A549 (cell line): ENCODE measurements around the gene USP2. TPM values are rescaled to one million over a fixed set of nuclear protein-coding genes. Genes with fewer than 3 reads are reported as not detected.
A peak's percentile ranks its signal among the peaks of the same experiment; 100 is the strongest.

ENCODE experiments used
- ATAC-seq, 2 experiments: fragments of 200-7000 bp in 1 of 2; fragments of >200 bp in 1 of 2; cut with Nextera tagmentation in 1 of 2; cut with Tn5 transposase in 1 of 2; 3 replicates each; pipeline versions ENCODE4 v1.8.0 to v1.9.1; 2018 to 2020; ENCODE audit warnings: mild to moderate bottlenecking in 1 of 2, moderate library complexity in 1 of 2
- CTCF ChIA-PET: fragments of 300-600 bp; sonication (Branson Sonifier 250); formaldehyde crosslinking; extraction: SDS; loops from one replicate; lab custom pipeline; 2021; ENCODE audit warnings: antibody characterized with exemption, inconsistent platforms; lab: Yijun Ruan, JAX
- POLR2A ChIA-PET: fragments of 350-600 bp; formaldehyde crosslinking; extraction: SDS; loops from one replicate; lab custom pipeline; 2021; ENCODE audit warnings: antibody characterized with exemption, inconsistent platforms; lab: Yijun Ruan, JAX
- DNase-seq, 2 experiments: peaks; one replicate each; pipeline versions ENCODE4 v3.0.0 to v3.0.0-alpha.2; 2011 to 2016; ENCODE audit warnings: low read depth in 1 of 2, low spot score in 1 of 2
- FAIRE-seq: peaks from 2 replicates; lab custom pipeline; 2011; peaks lifted over from hg19 to GRCh38; lab: Jason Lieb, UNC
- H3K27ac ChIP-seq, 2 experiments: fragments of >200 bp; sonication (Bioruptor Twin); formaldehyde crosslinking; 3 replicates each; pipeline ENCODE4 v1.5.1; 2016 to 2017
- H3K4me1 ChIP-seq: fragments of >200 bp; sonication (Bioruptor Twin); formaldehyde crosslinking; 3 replicates; pipeline ENCODE4 v1.6.1; 2016
- H3K4me2 ChIP-seq: fragments of >200 bp; sonication (Bioruptor Twin); formaldehyde crosslinking; 3 replicates; pipeline ENCODE4 v1.6.1; 2016
- H3K4me3 ChIP-seq: fragments of >200 bp; sonication (Bioruptor Twin); formaldehyde crosslinking; 3 replicates; pipeline ENCODE4 v1.5.1; 2016
- H3K9me3 ChIP-seq: fragments of >200 bp; sonication (Bioruptor Twin); formaldehyde crosslinking; 3 replicates; pipeline ENCODE4 v1.6.1; 2016
- BHLHE40 ChIP-seq: IDR thresholded peaks from 2 replicates; pipeline ENCODE4 v1.6.1; 2012; ENCODE audit warnings: low read depth, low read length, inconsistent platforms
- CBX2 ChIP-seq: fragments of 200-600 bp; sonication (generic); IDR thresholded peaks from 2 replicates; pipeline ENCODE4 v1.6.1; 2016; ENCODE audit warnings: low read depth, mild to moderate bottlenecking, borderline replicate concordance
- E2F6 ChIP-seq: IDR thresholded peaks from 2 replicates; pipeline ENCODE4 v1.6.1; 2012; ENCODE audit warnings: low read depth, borderline replicate concordance
- EHF ChIP-seq: fragments of 250-450 bp; sonication (Bioruptor Pico); IDR thresholded peaks from 2 replicates; pipeline ENCODE4 v1.5.0; 2020; ENCODE audit warnings: mild to moderate bottlenecking
- EHMT2 ChIP-seq: fragments of 200-600 bp; sonication (generic); IDR thresholded peaks from 2 replicates; pipeline ENCODE4 v1.6.1; 2016; ENCODE audit warnings: antibody characterized with exemption, low read depth, mild to moderate bottlenecking, moderate library complexity
- ELK1 ChIP-seq: fragments of 150-350 bp; IDR thresholded peaks from 2 replicates; pipeline ENCODE4 v1.6.1; 2014; ENCODE audit warnings: low read depth, mild to moderate bottlenecking, low read length
- FOSL2 ChIP-seq, 2 experiments: fragments of 450-650 bp in 1 of 2; fragments of >200 bp in 1 of 2; sonication (Bioruptor Twin) in 1 of 2; formaldehyde crosslinking; IDR thresholded peaks; 2 replicates each; pipeline versions ENCODE4 v1.5.0 to v1.6.1; 2016 to 2020; ENCODE audit warnings: mild to moderate bottlenecking in 1 of 2, moderate library complexity in 1 of 2
- GATA3 ChIP-seq: IDR thresholded peaks from 2 replicates; pipeline ENCODE4 v1.6.1; 2012; ENCODE audit warnings: borderline replicate concordance
- JUN ChIP-seq, 2 experiments: fragments of >200 bp; sonication (Bioruptor Twin); formaldehyde crosslinking; IDR thresholded peaks; 2 replicates in 1 of 2; 3 replicates in 1 of 2; pipeline ENCODE4 v1.6.1; 2016 to 2017
- MAZ ChIP-seq: fragments of 150-350 bp; IDR thresholded peaks from 2 replicates; pipeline ENCODE4 v1.6.1; 2014; ENCODE audit warnings: antibody characterized with exemption, low read depth, low read length, borderline replicate concordance
- NFE2L2 ChIP-seq: fragments of 150-350 bp; conservative IDR thresholded peaks from 2 replicates; pipeline ENCODE4 v1.6.1; 2014; ENCODE audit warnings: low read length
- NPAS2 ChIP-seq: fragments of 250-450 bp; sonication (Bioruptor Pico); IDR thresholded peaks from 2 replicates; pipeline ENCODE4 v1.8.0; 2022; ENCODE audit warnings: mild to moderate bottlenecking, moderate library complexity, borderline replicate concordance
- NR3C1 ChIP-seq: fragments of >200 bp; sonication (Bioruptor Twin); formaldehyde crosslinking; IDR thresholded peaks from 3 replicates; pipeline ENCODE4 v1.6.1; 2017
- POLR2A ChIP-seq: IDR thresholded peaks from 2 replicates; pipeline ENCODE4 v1.6.1; 2012; ENCODE audit warnings: mild to moderate bottlenecking, low read length
- POLR2AphosphoS2 ChIP-seq: conservative IDR thresholded peaks from 2 replicates; pipeline ENCODE4 v1.6.1; 2012; ENCODE audit warnings: low read length, improper control_type of control experiment, inconsistent platforms
- RARB ChIP-seq: fragments of 250-450 bp; sonication (Bioruptor Pico); IDR thresholded peaks from 2 replicates; pipeline ENCODE4 v1.8.0; 2021; ENCODE audit warnings: mild to moderate bottlenecking, moderate library complexity
- RFX5 ChIP-seq: fragments of 450-650 bp; IDR thresholded peaks from 2 replicates; pipeline ENCODE4 v1.7.1; 2014; ENCODE audit warnings: antibody characterized with exemption, mild to moderate bottlenecking, moderate library complexity
- SMC3 ChIP-seq: fragments of >200 bp; sonication (Bioruptor Twin); formaldehyde crosslinking; IDR thresholded peaks from 3 replicates; pipeline ENCODE4 v1.6.1; 2018; ENCODE audit warnings: inconsistent platforms
- SREBF2 ChIP-seq: fragments of 450-650 bp; IDR thresholded peaks from 2 replicates; pipeline ENCODE4 v1.6.1; 2014; ENCODE audit warnings: mild to moderate bottlenecking, moderate library complexity
- TFCP2L1 ChIP-seq: fragments of 250-450 bp; sonication (Bioruptor Pico); IDR thresholded peaks from 2 replicates; pipeline ENCODE4 v1.5.0; 2021; ENCODE audit warnings: mild to moderate bottlenecking
- ZSCAN20 ChIP-seq: fragments of 250-450 bp; sonication (Bioruptor Pico); IDR thresholded peaks from 2 replicates; pipeline ENCODE4 v1.8.0; 2022; ENCODE audit warnings: mild to moderate bottlenecking, moderate library complexity
- WGBS: methylation state at CpG from one replicate; pipeline ENCODE4 v1.1.6; 2017; ENCODE audit errors: missing lambda C conversion rate; 5-methylcytosine and 5-hydroxymethylcytosine counted together
- polyA plus RNA-seq, 4 experiments: library from polyadenylated mRNA; depleted of rRNA in 3 of 4; stranded (reverse); fragments of >200 nt; fragmentation: RNase III in 1 of 4; extraction: RNeasy Plus Mini Kit Qiagen cat#74134 plus additional on column Dnase treatment in 1 of 4; gene quantifications; 2 replicates in 3 of 4; 3 replicates in 1 of 4; pipeline ENCODE4 v1.2.3, GENCODE V29; 2011 to 2017
- TF ChIP-seq, protein P1 (sequence below): fragments of 250-450 bp; sonication (Bioruptor Pico); IDR thresholded peaks from 2 replicates; pipeline ENCODE4 v1.5.0; 2020; ENCODE audit warnings: low read depth, mild to moderate bottlenecking, moderate library complexity
- TF ChIP-seq, protein P2 (sequence below): IDR thresholded peaks from 2 replicates; pipeline ENCODE4 v1.6.1; 2012
- TF ChIP-seq, protein P3 (sequence below): IDR thresholded peaks from 2 replicates; pipeline ENCODE4 v1.6.1; 2012
- TF ChIP-seq, protein P4 (sequence below): fragments of >200 bp; sonication (Bioruptor Twin); formaldehyde crosslinking; IDR thresholded peaks from 2 replicates; pipeline ENCODE4 v1.6.1; 2016
- TF ChIP-seq, protein P5 (sequence below): fragments of 450-650 bp; IDR thresholded peaks from 2 replicates; pipeline ENCODE4 v1.6.1; 2014; ENCODE audit warnings: antibody characterized with exemption

Gene USP2
- polyA plus RNA-seq, 2 of the 4 experiments (the other 2 are of a cell fraction): 0.30 to 0.48 TPM

GRCh38 chr11:119427279-119427678 lies 45.8 kb upstream of the USP2 start:
- WGBS: 61% methylated on average over 5 of the region's 5 CpGs

GRCh38 chr11:119426142-119426541 lies 44.7 kb upstream of the USP2 start:
- POLR2A ChIA-PET: no interaction called here
- TF ChIP-seq NR3C1 (no peak), NFE2L2 (no peak), ELK1 (no peak), SMC3 (no peak), CBX2 (no peak), EHMT2 (no peak), MAZ (no peak), SREBF2 (no peak), FOSL2 (IDR thresholded peaks at IDR 0.05) (no peak), FOSL2 (CRISPR knock-in tag; IDR thresholded peaks at IDR 0.05) (no peak), ZSCAN20 (CRISPR knock-in tag) (no peak), BHLHE40 (no peak), RFX5 (no peak), EHF (CRISPR knock-in tag) (no peak)
- TF ChIP-seq, protein P1, sequence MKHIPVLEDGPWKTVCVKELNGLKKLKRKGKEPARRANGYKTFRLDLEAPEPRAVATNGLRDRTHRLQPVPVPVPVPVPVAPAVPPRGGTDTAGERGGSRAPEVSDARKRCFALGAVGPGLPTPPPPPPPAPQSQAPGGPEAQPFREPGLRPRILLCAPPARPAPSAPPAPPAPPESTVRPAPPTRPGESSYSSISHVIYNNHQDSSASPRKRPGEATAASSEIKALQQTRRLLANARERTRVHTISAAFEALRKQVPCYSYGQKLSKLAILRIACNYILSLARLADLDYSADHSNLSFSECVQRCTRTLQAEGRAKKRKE (CRISPR knock-in tag): no peak
- TF ChIP-seq, protein P2, sequence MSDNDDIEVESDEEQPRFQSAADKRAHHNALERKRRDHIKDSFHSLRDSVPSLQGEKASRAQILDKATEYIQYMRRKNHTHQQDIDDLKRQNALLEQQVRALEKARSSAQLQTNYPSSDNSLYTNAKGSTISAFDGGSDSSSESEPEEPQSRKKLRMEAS: no peak
- TF ChIP-seq, protein P3, sequence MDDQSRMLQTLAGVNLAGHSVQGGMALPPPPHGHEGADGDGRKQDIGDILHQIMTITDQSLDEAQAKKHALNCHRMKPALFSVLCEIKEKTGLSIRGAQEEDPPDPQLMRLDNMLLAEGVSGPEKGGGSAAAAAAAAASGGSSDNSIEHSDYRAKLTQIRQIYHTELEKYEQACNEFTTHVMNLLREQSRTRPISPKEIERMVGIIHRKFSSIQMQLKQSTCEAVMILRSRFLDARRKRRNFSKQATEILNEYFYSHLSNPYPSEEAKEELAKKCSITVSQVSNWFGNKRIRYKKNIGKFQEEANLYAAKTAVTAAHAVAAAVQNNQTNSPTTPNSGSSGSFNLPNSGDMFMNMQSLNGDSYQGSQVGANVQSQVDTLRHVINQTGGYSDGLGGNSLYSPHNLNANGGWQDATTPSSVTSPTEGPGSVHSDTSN: no peak
- TF ChIP-seq, protein P4, sequence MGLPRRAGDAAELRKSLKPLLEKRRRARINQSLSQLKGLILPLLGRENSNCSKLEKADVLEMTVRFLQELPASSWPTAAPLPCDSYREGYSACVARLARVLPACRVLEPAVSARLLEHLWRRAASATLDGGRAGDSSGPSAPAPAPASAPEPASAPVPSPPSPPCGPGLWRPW: no peak

More at GRCh38 chr11:119427279-119427678, 45.8 kb upstream of the USP2 start:
- ChIA-PET CTCF (interaction anchor here (1.1 to 2.2 kb wide), 4 partner anchors 48 to 107 kb away, joined by 3 to 9 read pairs (median 6); no protein-coding TSS in a partner anchor), POLR2A (no interaction called here)
- Histone ChIP-seq H3K9me3 (no peaks in the 10 kb centered on the region), H3K4me2 (no peak overlapping the region), H3K27ac (no peak overlapping the region)
- TF ChIP-seq POLR2A (no peak), JUN (IDR thresholded peaks at IDR 0.05) (no peak), E2F6 (no peak), TFCP2L1 (CRISPR knock-in tag) (no peak), NR3C1 (no peak), ZSCAN20 (CRISPR knock-in tag) (no peak), RARB (CRISPR knock-in tag) (no peak), GATA3 (no peak), NPAS2 (CRISPR knock-in tag) (no peak), POLR2AphosphoS2 (no peak), SMC3 (no peak)
- TF ChIP-seq, protein P1 (CRISPR knock-in tag): no peak
- TF ChIP-seq, protein P5, sequence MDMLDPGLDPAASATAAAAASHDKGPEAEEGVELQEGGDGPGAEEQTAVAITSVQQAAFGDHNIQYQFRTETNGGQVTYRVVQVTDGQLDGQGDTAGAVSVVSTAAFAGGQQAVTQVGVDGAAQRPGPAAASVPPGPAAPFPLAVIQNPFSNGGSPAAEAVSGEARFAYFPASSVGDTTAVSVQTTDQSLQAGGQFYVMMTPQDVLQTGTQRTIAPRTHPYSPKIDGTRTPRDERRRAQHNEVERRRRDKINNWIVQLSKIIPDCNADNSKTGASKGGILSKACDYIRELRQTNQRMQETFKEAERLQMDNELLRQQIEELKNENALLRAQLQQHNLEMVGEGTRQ: no peak
- TF ChIP-seq, protein P2: no peak
- TF ChIP-seq, all 56 proteins: peak for 0
- peak in 1 of 2 experiments; percentile 12 for DNase-seq
- FAIRE-seq: no peak
- no peak for ATAC-seq
- no peak overlapping the region for H3K4me3 ChIP-seq
- H3K4me1 ChIP-seq: peaks cover 4% of the 10 kb centered on the region

More at GRCh38 chr11:119426142-119426541, 44.7 kb upstream of the USP2 start:
- Histone ChIP-seq H3K27ac (no peak overlapping the region), H3K4me1 (peaks cover 6% of the 10 kb centered on the region; the same call in 1 of the 3 replicates), H3K4me2 (no peak overlapping the region), H3K4me3 (no peak overlapping the region), H3K9me3 (no peaks in the 10 kb centered on the region)
- ATAC-seq (no peak), FAIRE-seq (no peak), DNase-seq (no peak)
- 50% methylated on average over 4 of the region's 4 CpGs for WGBS
- CTCF ChIA-PET: interaction anchor here (1.4 to 2.2 kb wide), 2 partner anchors 49 to 88 kb away, joined by 3 to 9 read pairs; no protein-coding TSS in a partner anchor
